Measurements from ENCODE around the gene GMDS.

Gene GMDS

DNA sequence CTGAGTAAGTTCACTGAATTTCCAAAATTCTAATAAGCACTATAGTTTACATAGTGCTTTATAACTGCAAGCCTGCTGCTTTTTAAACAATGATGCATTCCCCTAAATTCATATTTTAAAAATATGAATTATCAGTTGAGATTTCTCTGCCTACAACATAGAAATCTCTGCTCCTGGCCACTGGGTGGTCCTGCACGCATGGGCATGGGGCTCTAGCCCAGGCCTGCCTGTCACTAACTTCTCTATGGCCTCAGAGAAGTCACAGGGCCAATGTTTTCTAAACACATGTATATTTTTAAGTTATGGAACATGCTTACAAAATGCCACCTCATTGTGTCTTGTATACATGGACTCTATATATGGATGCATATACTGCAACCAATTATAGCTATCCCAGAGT is 424.7 kb downstream of the GMDS start:
- H3K79me2 ChIP-seq (ENCODE audit: insufficient read depth, low read length) = no peaks in the 10 kb centered on the region
- no peak for DNase-seq
- no peaks in the 10 kb centered on the region for H3K4me1 ChIP-seq (ENCODE audit: insufficient read depth, low read length)
- TF ChIP-seq CTCF (IDR thresholded peaks at IDR 0.05; ENCODE audit: borderline replicate concordance, extremely low read depth, low read length, poor library complexity, severe bottlenecking) (no peak), EZH2 (IDR thresholded peaks at IDR 0.05; ENCODE audit: borderline replicate concordance, low read depth, low read length, severe bottlenecking) (no peak)
- H3K9me3 ChIP-seq (ENCODE audit: insufficient read depth, low read length, severe bottlenecking) = no peaks in the 10 kb centered on the region
- no peaks in the 10 kb centered on the region for H3K36me3 ChIP-seq (ENCODE audit: insufficient read depth, low read length)
- H3K27ac ChIP-seq (ENCODE audit: low read length) = no peak overlapping the region
- no peak overlapping the region for H2AFZ ChIP-seq (ENCODE audit: low read depth, low read length)
- ATAC-seq (ENCODE audit: insufficient read depth, low read depth) = no peak
- H4K20me1 ChIP-seq (ENCODE audit: insufficient read depth, low read length) = no peaks in the 10 kb centered on the region
- no peaks in the 10 kb centered on the region for H3K27me3 ChIP-seq (ENCODE audit: insufficient read depth, low read length, poor library complexity)
- H3K9ac ChIP-seq (ENCODE audit: low read depth, low read length) = no peak overlapping the region
- no peak overlapping the region for H3K4me2 ChIP-seq (ENCODE audit: insufficient read depth, low read length)
- H3K4me3 ChIP-seq (ENCODE audit: low read depth in 1 of 2, low read length in 2 of 2) = no peak overlapping the region

GRCh38 chr6:1820165-1820564 is 425.2 kb downstream of the GMDS start:
- no peak for TF ChIP-seq EZH2 (IDR thresholded peaks at IDR 0.05; ENCODE audit: borderline replicate concordance, low read depth, low read length, severe bottlenecking)
- H3K27me3 ChIP-seq (ENCODE audit: insufficient read depth, low read length, poor library complexity) = no peaks in the 10 kb centered on the region
- no peak overlapping the region for H3K9ac ChIP-seq (ENCODE audit: low read depth, low read length)
- no peak for DNase-seq
- H2AFZ ChIP-seq (ENCODE audit: low read depth, low read length) = no peak overlapping the region
- ATAC-seq (ENCODE audit: insufficient read depth, low read depth) = no peak
- H3K4me1 ChIP-seq (ENCODE audit: insufficient read depth, low read length) = no peaks in the 10 kb centered on the region
- no peak overlapping the region for H3K27ac ChIP-seq (ENCODE audit: low read length)
- H3K4me3 ChIP-seq (ENCODE audit: low read depth in 1 of 2, low read length in 2 of 2) = no peak overlapping the region
- H3K9me3 ChIP-seq (ENCODE audit: insufficient read depth, low read length, severe bottlenecking) = no peaks in the 10 kb centered on the region
- H3K36me3 ChIP-seq (ENCODE audit: insufficient read depth, low read length) = no peaks in the 10 kb centered on the region
- no peak overlapping the region for H3K4me2 ChIP-seq (ENCODE audit: insufficient read depth, low read length)
- no peaks in the 10 kb centered on the region for H3K79me2 ChIP-seq (ENCODE audit: insufficient read depth, low read length)
- H4K20me1 ChIP-seq (ENCODE audit: insufficient read depth, low read length) = no peaks in the 10 kb centered on the region

DNA sequence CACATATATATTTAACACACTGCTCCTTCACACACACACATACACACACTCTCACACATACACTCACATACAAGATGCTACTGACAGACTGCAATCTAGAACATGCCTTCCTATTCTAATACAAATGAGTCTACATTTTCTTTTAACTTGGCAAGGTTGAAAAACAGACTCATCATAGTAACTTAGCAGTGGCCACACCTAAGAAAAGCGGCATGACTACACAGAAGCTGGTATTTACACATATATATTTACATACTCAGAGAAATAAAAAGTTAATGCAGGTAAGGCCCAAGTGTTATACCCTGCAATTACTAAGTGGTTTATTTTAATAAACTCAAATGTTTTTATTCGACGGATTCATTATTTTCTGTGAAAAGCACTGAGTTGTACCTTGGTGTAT is 426.4 kb downstream of the GMDS start:
- 0 out of 2 replicates have a peak, but pooled peaks cover 3% of the 10 kb centered on the region for H3K4me1 ChIP-seq (ENCODE audit: insufficient read depth, low read length)
- H3K36me3 ChIP-seq (ENCODE audit: insufficient read depth, low read length) = no peaks in the 10 kb centered on the region
- H3K27me3 ChIP-seq (ENCODE audit: insufficient read depth, low read length, poor library complexity) = no peaks in the 10 kb centered on the region
- no peak for ATAC-seq (ENCODE audit: insufficient read depth, low read depth)
- no peak overlapping the region for H3K9ac ChIP-seq (ENCODE audit: low read depth, low read length)
- H3K27ac ChIP-seq (ENCODE audit: low read length) = no peak overlapping the region
- H3K4me3 ChIP-seq (ENCODE audit: low read depth in 1 of 2, low read length in 2 of 2) = no peak overlapping the region
- no peaks in the 10 kb centered on the region for H3K9me3 ChIP-seq (ENCODE audit: insufficient read depth, low read length, severe bottlenecking)
- no peaks in the 10 kb centered on the region for H3K79me2 ChIP-seq (ENCODE audit: insufficient read depth, low read length)
- no peak overlapping the region for H2AFZ ChIP-seq (ENCODE audit: low read depth, low read length)
- H3K4me2 ChIP-seq (ENCODE audit: insufficient read depth, low read length) = no peak overlapping the region
- no peaks in the 10 kb centered on the region for H4K20me1 ChIP-seq (ENCODE audit: insufficient read depth, low read length)
- no peak for TF ChIP-seq CTCF (IDR thresholded peaks at IDR 0.05; ENCODE audit: borderline replicate concordance, extremely low read depth, low read length, poor library complexity, severe bottlenecking)
- no peak for TF ChIP-seq EZH2 (IDR thresholded peaks at IDR 0.05; ENCODE audit: borderline replicate concordance, low read depth, low read length, severe bottlenecking)
- no peak for DNase-seq

DNA sequence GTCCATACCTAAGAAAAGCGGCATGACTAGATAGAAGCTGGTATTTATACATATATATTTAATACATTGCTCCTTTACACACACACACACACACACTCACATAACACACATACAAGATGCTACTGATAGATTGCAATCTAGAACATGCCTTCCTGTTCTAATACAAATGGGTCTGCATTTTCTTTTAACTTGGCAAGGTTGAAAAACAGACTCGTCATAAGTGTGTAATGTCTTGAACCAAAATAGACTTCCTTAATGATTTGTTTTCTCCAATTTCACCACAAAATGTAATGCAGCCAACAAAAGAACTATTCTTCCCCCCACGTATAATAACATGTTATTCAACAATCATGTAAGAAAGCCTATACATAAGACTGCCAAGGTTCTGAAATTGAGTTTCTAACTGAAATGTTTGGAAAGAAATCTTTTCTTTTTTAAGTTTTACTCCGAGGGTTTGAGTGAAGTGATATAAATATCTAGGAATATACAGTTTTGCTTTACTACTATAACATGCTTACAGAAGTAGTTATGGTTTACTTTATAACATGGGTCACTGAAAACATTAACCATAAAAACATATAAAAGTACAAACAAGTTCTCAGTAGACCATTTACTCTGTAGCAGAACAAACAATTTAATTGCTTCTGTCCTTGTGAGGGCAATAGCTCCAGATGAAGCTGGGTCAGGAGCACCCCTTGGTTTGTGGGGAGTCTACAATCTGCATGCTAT is 428.2 kb downstream of the GMDS start:
- H3K4me1 ChIP-seq (ENCODE audit: insufficient read depth, low read length) = 0 out of 2 replicates have a peak, but pooled peaks cover 5% of the 10 kb centered on the region
- H2AFZ ChIP-seq (ENCODE audit: low read depth, low read length) = no peak overlapping the region
- H3K79me2 ChIP-seq (ENCODE audit: insufficient read depth, low read length) = no peaks in the 10 kb centered on the region
- no peak overlapping the region for H3K4me2 ChIP-seq (ENCODE audit: insufficient read depth, low read length)
- H3K4me3 ChIP-seq (ENCODE audit: low read depth in 1 of 2, low read length in 2 of 2) = no peak overlapping the region
- no peaks in the 10 kb centered on the region for H3K36me3 ChIP-seq (ENCODE audit: insufficient read depth, low read length)
- H3K9me3 ChIP-seq (ENCODE audit: insufficient read depth, low read length, severe bottlenecking) = no peaks in the 10 kb centered on the region
- TF ChIP-seq CTCF (IDR thresholded peaks at IDR 0.05; ENCODE audit: borderline replicate concordance, extremely low read depth, low read length, poor library complexity, severe bottlenecking) = no peak
- no peak for TF ChIP-seq EZH2 (IDR thresholded peaks at IDR 0.05; ENCODE audit: borderline replicate concordance, low read depth, low read length, severe bottlenecking)
- ATAC-seq (ENCODE audit: insufficient read depth, low read depth) (no peak), DNase-seq (no peak)
- H3K27me3 ChIP-seq (ENCODE audit: insufficient read depth, low read length, poor library complexity) = no peaks in the 10 kb centered on the region
- no peak overlapping the region for H3K27ac ChIP-seq (ENCODE audit: low read length)
- H3K9ac ChIP-seq (ENCODE audit: low read depth, low read length) = no peak overlapping the region
- no peaks in the 10 kb centered on the region for H4K20me1 ChIP-seq (ENCODE audit: insufficient read depth, low read length)

Measured in DND-41 (cell line).